H1 (cell line): ENCODE data around the gene RIGI. TPM values are rescaled to one million over a fixed set of nuclear protein-coding genes. Genes with fewer than 3 reads are reported as not detected.

Experiments used
- EGR1 ChIP-seq: IDR thresholded peaks from 2 replicates; pipeline ENCODE4 v1.6.1; 2011; ENCODE audit warnings: low read depth, low read length, borderline replicate concordance
- TAF1 ChIP-seq: IDR thresholded peaks from 2 replicates; pipeline ENCODE4 v1.6.1; 2011; ENCODE audit warnings: mild to moderate bottlenecking, low read depth, low read length
- polyA plus RNA-seq, 7 experiments: library from polyadenylated mRNA; depleted of rRNA in 3 of 7; stranded (reverse) in 5 of 7; unstranded in 2 of 7; fragments of >200 nt in 5 of 7; fragments of 200-250 nt in 2 of 7; gene quantifications; 1 replicate in 5 of 7; 2 replicates in 1 of 7; 4 replicates in 1 of 7; pipeline versions ENCODE4 v1.2.1 to v1.2.3, GENCODE V29; 2011 to 2013; ENCODE audit warnings: missing spikeins in 2 of 7, mixed read lengths in 2 of 7
- total RNA-seq: library from RNA; stranded (reverse); fragmentation: NEBNext Ultra II Directional; extraction: Animal tissue kit (Norgen Biotek cat#: 25700); gene quantifications from 2 replicates; pipeline ENCODE4 v1.2.1, GENCODE V29; 2021
- TF ChIP-seq, protein P1 (sequence below): fragments of 300-600 bp; sonication (generic); IDR thresholded peaks from 2 replicates; pipeline ENCODE4 v1.7.1; 2012; ENCODE audit warnings: low read length, moderate library complexity, mild to moderate bottlenecking, inconsistent platforms; ENCODE audit not compliant: insufficient replicate concordance
- TF ChIP-seq, protein P2 (sequence below): IDR thresholded peaks from 2 replicates; pipeline ENCODE4 v1.6.1; 2012; ENCODE audit warnings: inconsistent platforms

Gene RIGI
- total and polyA plus RNA-seq, 2 of the 8 experiments (the other 6 are each of a cell fraction or from before 2014, with no cell fraction given) = 3.1 to 6.7 TPM

DNA sequence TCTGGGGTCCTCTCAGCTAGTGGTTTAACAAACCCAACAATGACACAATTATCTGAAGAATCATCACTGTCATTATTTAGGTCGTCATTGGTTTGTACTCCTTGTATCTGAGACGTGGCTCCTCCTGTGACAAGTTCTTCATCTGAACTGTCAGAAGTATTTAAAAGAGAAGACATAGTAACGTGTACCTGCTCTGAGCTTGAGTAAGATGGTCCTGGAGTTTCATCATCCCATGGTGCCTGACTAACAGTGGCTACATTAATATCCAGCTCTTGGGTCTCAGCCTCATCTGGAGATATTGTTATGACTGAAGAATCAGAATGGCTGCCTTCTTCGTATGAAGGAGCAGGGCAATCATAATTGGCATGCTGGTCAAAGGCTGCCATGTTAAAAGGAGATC lies 17.1 kb upstream of the RIGI start (continued):
- TF ChIP-seq, protein P1, sequence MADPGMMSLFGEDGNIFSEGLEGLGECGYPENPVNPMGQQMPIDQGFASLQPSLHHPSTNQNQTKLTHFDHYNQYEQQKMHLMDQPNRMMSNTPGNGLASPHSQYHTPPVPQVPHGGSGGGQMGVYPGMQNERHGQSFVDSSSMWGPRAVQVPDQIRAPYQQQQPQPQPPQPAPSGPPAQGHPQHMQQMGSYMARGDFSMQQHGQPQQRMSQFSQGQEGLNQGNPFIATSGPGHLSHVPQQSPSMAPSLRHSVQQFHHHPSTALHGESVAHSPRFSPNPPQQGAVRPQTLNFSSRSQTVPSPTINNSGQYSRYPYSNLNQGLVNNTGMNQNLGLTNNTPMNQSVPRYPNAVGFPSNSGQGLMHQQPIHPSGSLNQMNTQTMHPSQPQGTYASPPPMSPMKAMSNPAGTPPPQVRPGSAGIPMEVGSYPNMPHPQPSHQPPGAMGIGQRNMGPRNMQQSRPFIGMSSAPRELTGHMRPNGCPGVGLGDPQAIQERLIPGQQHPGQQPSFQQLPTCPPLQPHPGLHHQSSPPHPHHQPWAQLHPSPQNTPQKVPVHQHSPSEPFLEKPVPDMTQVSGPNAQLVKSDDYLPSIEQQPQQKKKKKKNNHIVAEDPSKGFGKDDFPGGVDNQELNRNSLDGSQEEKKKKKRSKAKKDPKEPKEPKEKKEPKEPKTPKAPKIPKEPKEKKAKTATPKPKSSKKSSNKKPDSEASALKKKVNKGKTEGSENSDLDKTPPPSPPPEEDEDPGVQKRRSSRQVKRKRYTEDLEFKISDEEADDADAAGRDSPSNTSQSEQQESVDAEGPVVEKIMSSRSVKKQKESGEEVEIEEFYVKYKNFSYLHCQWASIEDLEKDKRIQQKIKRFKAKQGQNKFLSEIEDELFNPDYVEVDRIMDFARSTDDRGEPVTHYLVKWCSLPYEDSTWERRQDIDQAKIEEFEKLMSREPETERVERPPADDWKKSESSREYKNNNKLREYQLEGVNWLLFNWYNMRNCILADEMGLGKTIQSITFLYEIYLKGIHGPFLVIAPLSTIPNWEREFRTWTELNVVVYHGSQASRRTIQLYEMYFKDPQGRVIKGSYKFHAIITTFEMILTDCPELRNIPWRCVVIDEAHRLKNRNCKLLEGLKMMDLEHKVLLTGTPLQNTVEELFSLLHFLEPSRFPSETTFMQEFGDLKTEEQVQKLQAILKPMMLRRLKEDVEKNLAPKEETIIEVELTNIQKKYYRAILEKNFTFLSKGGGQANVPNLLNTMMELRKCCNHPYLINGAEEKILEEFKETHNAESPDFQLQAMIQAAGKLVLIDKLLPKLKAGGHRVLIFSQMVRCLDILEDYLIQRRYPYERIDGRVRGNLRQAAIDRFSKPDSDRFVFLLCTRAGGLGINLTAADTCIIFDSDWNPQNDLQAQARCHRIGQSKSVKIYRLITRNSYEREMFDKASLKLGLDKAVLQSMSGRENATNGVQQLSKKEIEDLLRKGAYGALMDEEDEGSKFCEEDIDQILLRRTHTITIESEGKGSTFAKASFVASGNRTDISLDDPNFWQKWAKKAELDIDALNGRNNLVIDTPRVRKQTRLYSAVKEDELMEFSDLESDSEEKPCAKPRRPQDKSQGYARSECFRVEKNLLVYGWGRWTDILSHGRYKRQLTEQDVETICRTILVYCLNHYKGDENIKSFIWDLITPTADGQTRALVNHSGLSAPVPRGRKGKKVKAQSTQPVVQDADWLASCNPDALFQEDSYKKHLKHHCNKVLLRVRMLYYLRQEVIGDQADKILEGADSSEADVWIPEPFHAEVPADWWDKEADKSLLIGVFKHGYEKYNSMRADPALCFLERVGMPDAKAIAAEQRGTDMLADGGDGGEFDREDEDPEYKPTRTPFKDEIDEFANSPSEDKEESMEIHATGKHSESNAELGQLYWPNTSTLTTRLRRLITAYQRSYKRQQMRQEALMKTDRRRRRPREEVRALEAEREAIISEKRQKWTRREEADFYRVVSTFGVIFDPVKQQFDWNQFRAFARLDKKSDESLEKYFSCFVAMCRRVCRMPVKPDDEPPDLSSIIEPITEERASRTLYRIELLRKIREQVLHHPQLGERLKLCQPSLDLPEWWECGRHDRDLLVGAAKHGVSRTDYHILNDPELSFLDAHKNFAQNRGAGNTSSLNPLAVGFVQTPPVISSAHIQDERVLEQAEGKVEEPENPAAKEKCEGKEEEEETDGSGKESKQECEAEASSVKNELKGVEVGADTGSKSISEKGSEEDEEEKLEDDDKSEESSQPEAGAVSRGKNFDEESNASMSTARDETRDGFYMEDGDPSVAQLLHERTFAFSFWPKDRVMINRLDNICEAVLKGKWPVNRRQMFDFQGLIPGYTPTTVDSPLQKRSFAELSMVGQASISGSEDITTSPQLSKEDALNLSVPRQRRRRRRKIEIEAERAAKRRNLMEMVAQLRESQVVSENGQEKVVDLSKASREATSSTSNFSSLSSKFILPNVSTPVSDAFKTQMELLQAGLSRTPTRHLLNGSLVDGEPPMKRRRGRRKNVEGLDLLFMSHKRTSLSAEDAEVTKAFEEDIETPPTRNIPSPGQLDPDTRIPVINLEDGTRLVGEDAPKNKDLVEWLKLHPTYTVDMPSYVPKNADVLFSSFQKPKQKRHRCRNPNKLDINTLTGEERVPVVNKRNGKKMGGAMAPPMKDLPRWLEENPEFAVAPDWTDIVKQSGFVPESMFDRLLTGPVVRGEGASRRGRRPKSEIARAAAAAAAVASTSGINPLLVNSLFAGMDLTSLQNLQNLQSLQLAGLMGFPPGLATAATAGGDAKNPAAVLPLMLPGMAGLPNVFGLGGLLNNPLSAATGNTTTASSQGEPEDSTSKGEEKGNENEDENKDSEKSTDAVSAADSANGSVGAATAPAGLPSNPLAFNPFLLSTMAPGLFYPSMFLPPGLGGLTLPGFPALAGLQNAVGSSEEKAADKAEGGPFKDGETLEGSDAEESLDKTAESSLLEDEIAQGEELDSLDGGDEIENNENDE = no peak
- TF ChIP-seq EGR1 (no peak), TAF1 (no peak)
- TF ChIP-seq, protein P2, sequence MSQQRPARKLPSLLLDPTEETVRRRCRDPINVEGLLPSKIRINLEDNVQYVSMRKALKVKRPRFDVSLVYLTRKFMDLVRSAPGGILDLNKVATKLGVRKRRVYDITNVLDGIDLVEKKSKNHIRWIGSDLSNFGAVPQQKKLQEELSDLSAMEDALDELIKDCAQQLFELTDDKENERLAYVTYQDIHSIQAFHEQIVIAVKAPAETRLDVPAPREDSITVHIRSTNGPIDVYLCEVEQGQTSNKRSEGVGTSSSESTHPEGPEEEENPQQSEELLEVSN = no peak
